Tibial nerve (tissue), 4 donors: ENCODE measurements around the gene NUB1. TPM values are rescaled to one million over a fixed set of nuclear protein-coding genes. Genes with fewer than 3 reads are reported as not detected.

Experiments
- DNase-seq, 2 donors: peaks; one replicate each; pipeline ENCODE4 v3.0.0-alpha.2; 2019; ENCODE audit warnings: low spot score in 2 of 2
- H3K27ac ChIP-seq, 4 donors: fragments of 200-600 bp; sonication (generic) in 3 of 4; one replicate each; pipeline ENCODE4 v1.5.1; 2017 to 2019; ENCODE audit warnings: mild to moderate bottlenecking in 1 of 4
- H3K27me3 ChIP-seq, 2 donors: fragments of 200-600 bp; sonication (generic) in 1 of 2; one replicate each; pipeline versions ENCODE4 v1.5.1 to v1.6.0; 2017 to 2019
- H3K36me3 ChIP-seq, 3 donors: fragments of 200-600 bp; sonication (generic); one replicate each; pipeline ENCODE4 v1.5.1; 2018 to 2019
- H3K4me1 ChIP-seq, 4 donors: fragments of 200-600 bp; sonication (generic) in 3 of 4; one replicate each; pipeline ENCODE4 v1.5.1; 2017 to 2019
- H3K4me3 ChIP-seq, 4 donors: fragments of 200-600 bp; sonication (generic) in 3 of 4; one replicate each; pipeline ENCODE4 v1.5.1; 2017 to 2019; ENCODE audit warnings: mild to moderate bottlenecking in 1 of 4, moderate library complexity in 1 of 4
- H3K9me3 ChIP-seq, 4 donors: fragments of 200-600 bp; sonication (generic) in 3 of 4; one replicate each; pipeline ENCODE4 v1.5.1; 2017 to 2019
- CTCF ChIP-seq, 5 experiments: fragments of 200-600 bp in 3 of 5; fragments of 450-650 bp in 2 of 5; sonication (generic) in 3 of 5; IDR thresholded peaks; one replicate each; pipeline ENCODE4 v1.5.1; 2016 to 2019; ENCODE audit warnings: antibody characterized with exemption in 5 of 5, mild to moderate bottlenecking in 3 of 5, moderate library complexity in 2 of 5
- EP300 ChIP-seq, 2 donors: sonication (generic); formaldehyde crosslinking; IDR thresholded peaks; one replicate each; pipeline ENCODE4 v1.6.1; 2017; ENCODE audit warnings: antibody characterized with exemption in 2 of 2, mild to moderate bottlenecking in 1 of 2
- POLR2A ChIP-seq, 2 donors: fragments of 450-650 bp; IDR thresholded peaks; one replicate each; pipeline ENCODE4 v1.6.1; 2017; ENCODE audit warnings: antibody characterized with exemption in 2 of 2, mild to moderate bottlenecking in 2 of 2, moderate library complexity in 2 of 2
- WGBS, 2 donors: methylation state at CpG; one replicate each; pipeline ENCODE4 v1.1.5; 2018; 5-methylcytosine and 5-hydroxymethylcytosine counted together
- total RNA-seq, 4 donors: library from RNA; depleted of rRNA; stranded (reverse); fragments of >200 nt; gene quantifications; one replicate each; pipeline ENCODE4 v1.1.0, GENCODE V29; 2016

NUB1 gene
- total RNA-seq, 4 donors from 2014 or later, result 40.8 to 66.3 (median 60.1) TPM

- Histone ChIP-seq H3K4me3 (no peak overlapping the region), H3K27ac (peak overlapping the region in 1 of 4 donors; percentile 23), H3K36me3 (peaks cover 0 to 21% (median 0%) of the 10 kb centered on the region in 3 donors), H3K9me3 (no peaks in the 10 kb centered on the region), H3K27me3 (no peaks in the 10 kb centered on the region), H3K4me1 (peaks cover 0 to 33% (median 12%) of the 10 kb centered on the region in 4 donors)
- 88 to 93% methylated on average over 19 of the region's 19 CpGs for WGBS, 2 donors
- no peak for DNase-seq
- TF ChIP-seq POLR2A (IDR thresholded peaks at IDR 0.05) (no peak), CTCF (IDR thresholded peaks at IDR 0.05) (no peak), EP300 (IDR thresholded peaks at IDR 0.05) (no peak)
Measured at GRCh38 chr7:151398446-151399304, 57.1 kb downstream of the NUB1 start.

GRCh38 chr7:151399305-151399601 lies 57.6 kb downstream of the NUB1 start:
- no peaks in the 10 kb centered on the region for H3K9me3 ChIP-seq
- no peak overlapping the region for H3K4me3 ChIP-seq
- 77 to 83% methylated on average over 7 of the region's 7 CpGs for WGBS, 2 donors
- TF ChIP-seq EP300 (IDR thresholded peaks at IDR 0.05) (no peak), CTCF (IDR thresholded peaks at IDR 0.05) (no peak), POLR2A (IDR thresholded peaks at IDR 0.05) (no peak)
- peaks cover 0 to 15% (median 0%) of the 10 kb centered on the region in 3 donors for H3K36me3 ChIP-seq
- no peak for DNase-seq
- no peaks in the 10 kb centered on the region for H3K27me3 ChIP-seq
- peak overlapping the region in 1 of 4 donors; percentile 23 for H3K27ac ChIP-seq
- peaks cover 0 to 39% (median 18%) of the 10 kb centered on the region in 4 donors for H3K4me1 ChIP-seq

GRCh38 chr7:151399906-151400305 lies 58.3 kb downstream of the NUB1 start:
- DNase-seq, result no peak
- Histone ChIP-seq H3K27ac (peak overlapping the region in 1 of 4 donors; percentile 23), H3K36me3 (peaks cover 0 to 12% (median 0%) of the 10 kb centered on the region in 3 donors), H3K27me3 (no peaks in the 10 kb centered on the region), H3K4me1 (peaks cover 0 to 46% (median 22%) of the 10 kb centered on the region in 4 donors), H3K4me3 (no peak overlapping the region), H3K9me3 (no peaks in the 10 kb centered on the region)
- WGBS, 2 donors, result 77 to 84% methylated on average over 14 of the region's 14 CpGs
- no peak for TF ChIP-seq POLR2A (IDR thresholded peaks at IDR 0.05)
- no peak for TF ChIP-seq CTCF (IDR thresholded peaks at IDR 0.05)
- TF ChIP-seq EP300 (IDR thresholded peaks at IDR 0.05), result no peak

- Histone ChIP-seq H3K36me3 (peaks cover 0 to 5% (median 0%) of the 10 kb centered on the region in 3 donors), H3K27me3 (no peaks in the 10 kb centered on the region), H3K9me3 (no peaks in the 10 kb centered on the region), H3K4me3 (no peak overlapping the region), H3K4me1 (peaks cover 0 to 54% (median 25%) of the 10 kb centered on the region in 4 donors), H3K27ac (peak overlapping the region in 1 of 4 donors; percentile 59)
- WGBS, 2 donors, result 77 to 79% methylated on average over 14 of the region's 14 CpGs
- TF ChIP-seq EP300 (IDR thresholded peaks at IDR 0.05) (no peak), CTCF (IDR thresholded peaks at IDR 0.05) (no peak), POLR2A (IDR thresholded peaks at IDR 0.05) (no peak)
- no peak for DNase-seq
Measured at GRCh38 chr7:151400626-151401315, 59.2 kb downstream of the NUB1 start.
